ENCODE results near the gene MYO1D.

DNA sequence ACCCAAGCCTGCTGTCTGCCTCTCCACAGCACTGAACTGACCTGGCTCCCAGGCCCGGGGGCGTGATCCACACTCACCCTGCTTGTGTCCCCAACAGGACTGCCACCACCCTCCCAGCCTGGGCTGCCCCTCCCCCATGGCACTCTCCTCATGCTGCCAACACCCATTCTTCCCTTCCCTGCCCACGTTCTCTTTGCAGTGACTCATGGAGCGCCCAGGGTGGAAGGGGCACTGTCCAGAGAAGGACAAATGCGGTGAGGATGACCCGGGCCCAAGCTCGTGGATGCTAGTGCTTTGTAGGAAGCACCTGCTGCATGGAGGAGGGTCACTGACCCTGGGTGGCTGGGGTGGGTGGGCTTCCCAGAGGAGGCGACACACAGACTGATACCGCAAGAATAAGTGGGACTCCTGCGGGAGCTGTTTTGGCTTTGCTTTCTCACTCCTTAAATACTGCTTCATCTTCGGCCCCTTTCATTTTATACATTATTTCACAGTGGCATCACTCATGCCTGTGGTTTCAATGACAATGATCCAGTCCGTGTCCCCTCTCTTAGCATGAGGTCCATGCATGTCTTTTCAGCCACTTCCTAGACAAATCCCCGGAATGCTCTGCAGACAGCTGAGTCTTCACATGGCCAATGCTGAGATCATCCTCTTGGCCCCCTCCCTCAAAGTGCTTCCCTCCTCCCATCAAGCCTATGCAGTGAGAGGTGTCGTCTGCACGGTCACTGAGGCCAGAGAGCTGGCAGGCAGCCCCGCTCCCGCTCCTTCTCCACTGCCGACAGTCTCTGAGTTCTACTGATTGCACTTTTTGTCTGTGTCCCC lies 372.5 kb downstream of the MYO1D start:
- TF ChIP-seq, protein P1, sequence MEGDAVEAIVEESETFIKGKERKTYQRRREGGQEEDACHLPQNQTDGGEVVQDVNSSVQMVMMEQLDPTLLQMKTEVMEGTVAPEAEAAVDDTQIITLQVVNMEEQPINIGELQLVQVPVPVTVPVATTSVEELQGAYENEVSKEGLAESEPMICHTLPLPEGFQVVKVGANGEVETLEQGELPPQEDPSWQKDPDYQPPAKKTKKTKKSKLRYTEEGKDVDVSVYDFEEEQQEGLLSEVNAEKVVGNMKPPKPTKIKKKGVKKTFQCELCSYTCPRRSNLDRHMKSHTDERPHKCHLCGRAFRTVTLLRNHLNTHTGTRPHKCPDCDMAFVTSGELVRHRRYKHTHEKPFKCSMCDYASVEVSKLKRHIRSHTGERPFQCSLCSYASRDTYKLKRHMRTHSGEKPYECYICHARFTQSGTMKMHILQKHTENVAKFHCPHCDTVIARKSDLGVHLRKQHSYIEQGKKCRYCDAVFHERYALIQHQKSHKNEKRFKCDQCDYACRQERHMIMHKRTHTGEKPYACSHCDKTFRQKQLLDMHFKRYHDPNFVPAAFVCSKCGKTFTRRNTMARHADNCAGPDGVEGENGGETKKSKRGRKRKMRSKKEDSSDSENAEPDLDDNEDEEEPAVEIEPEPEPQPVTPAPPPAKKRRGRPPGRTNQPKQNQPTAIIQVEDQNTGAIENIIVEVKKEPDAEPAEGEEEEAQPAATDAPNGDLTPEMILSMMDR (IDR thresholded peaks at IDR 0.05): no peak
- TF ChIP-seq SIN3A (IDR thresholded peaks at IDR 0.05; ENCODE audit: borderline replicate concordance, insufficient read depth, low read depth, low read length): no peak

Data from Panc1 (cell line).